Iris pigment epithelial cell (primary cell): ENCODE measurements around the gene PDP2.
"Not testable (repeated sequence)": the region's sequence is repeated elsewhere in the genome, so short reads cannot be mapped to it uniquely, and the experiment has no call there.

Source experiments
- DNase-seq: peaks from one replicate; pipeline ENCODE4 v3.0.0-alpha.2; 2011; ENCODE audit warnings: low read depth

PDP2 gene

GRCh38 chr16:66886321-66886720 lies 6.0 kb downstream of the PDP2 start:
- DNase-seq = no peak

- no peak for DNase-seq
These were observed 6.6 kb downstream of the PDP2 start for GRCh38 chr16:66886914-66887313.

- DNase-seq = no peak
These were observed 8.6 kb downstream of the PDP2 start for GRCh38 chr16:66888647-66889615.

- DNase-seq = no peak
These were observed 9.3 kb downstream of the PDP2 start for GRCh38 chr16:66889622-66890021.

GRCh38 chr16:66890799-66891198 lies 10.5 kb downstream of the PDP2 start:
- no peak for DNase-seq

- DNase-seq = no peak
These were observed 11.0 kb downstream of the PDP2 start for GRCh38 chr16:66891360-66891759.

GRCh38 chr16:66891797-66892196 lies 11.5 kb downstream of the PDP2 start:
- DNase-seq = no peak

- DNase-seq = no peak
These were observed 13.7 kb downstream of the PDP2 start for GRCh38 chr16:66894055-66894454.

GRCh38 chr16:66894948-66895688 lies 14.8 kb downstream of the PDP2 start:
- DNase-seq = peak; percentile 71

- no peak for DNase-seq
These were observed 15.3 kb downstream of the PDP2 start for GRCh38 chr16:66895689-66895979.

- no peak for DNase-seq
These were observed 15.7 kb downstream of the PDP2 start for GRCh38 chr16:66895999-66896398.

GRCh38 chr16:66896682-66897081 lies 16.4 kb downstream of the PDP2 start:
- DNase-seq = not testable (repeated sequence)

- no peak for DNase-seq
These were observed 17.9 kb downstream of the PDP2 start for GRCh38 chr16:66898207-66898606.

- DNase-seq = no peak
These were observed 18.6 kb downstream of the PDP2 start for GRCh38 chr16:66898933-66899309.

GRCh38 chr16:66899310-66899944 lies 19.1 kb downstream of the PDP2 start:
- peak; percentile 78 for DNase-seq

- DNase-seq = peak; percentile 84
These were observed 19.8 kb downstream of the PDP2 start for GRCh38 chr16:66899945-66900710.

- no peak for DNase-seq
These were observed 20.6 kb downstream of the PDP2 start for GRCh38 chr16:66900721-66901441.

- DNase-seq = no peak
These were observed 21.3 kb downstream of the PDP2 start for GRCh38 chr16:66901626-66902025.

- DNase-seq = no peak
These were observed 22.6 kb downstream of the PDP2 start for GRCh38 chr16:66902648-66903543.
